ENCODE results near the gene BFSP2. TPM values are rescaled to one million over a fixed set of nuclear protein-coding genes. Genes with fewer than 3 reads are reported as not detected.

BFSP2 gene
- total and polyA plus RNA-seq, 2 of the 4 experiments (the other 2 are of a cell fraction), result not detected

GRCh38 chr3:133425898-133426297 lies 26.0 kb downstream of the BFSP2 start:
- H3K27me3 ChIP-seq (ENCODE audit: control insufficient read depth, insufficient read depth, low read length), result peaks cover 3% of the 10 kb centered on the region
- no peak overlapping the region for H3K14ac ChIP-seq (replicated peaks; ENCODE audit: low read depth, low read length)
- ChIA-PET POLR2A (ENCODE audit: unreplicated experiment) (no interaction called here), CTCF (no interaction called here)
- no peak overlapping the region for H4K5ac ChIP-seq (ENCODE audit: low read depth, low read length)
- peak overlapping the region; percentile 81 for H2AK9ac ChIP-seq (replicated peaks; ENCODE audit: low read depth, low read length, poor library complexity)
- no peaks in the 10 kb centered on the region for H3K79me1 ChIP-seq (ENCODE audit: low read depth in 1 of 2, low read length in 2 of 2)
- no peaks in the 10 kb centered on the region for H3K9me3 ChIP-seq (ENCODE audit: control insufficient read depth, insufficient read depth, low read length)
- no peak overlapping the region for H3K56ac ChIP-seq (ENCODE audit: extremely low read depth, insufficient read depth, low read length)
- H3K4me3 ChIP-seq (ENCODE audit: insufficient read depth, low read depth, low read length), result no peak overlapping the region
- H4K20me1 ChIP-seq (ENCODE audit: insufficient read depth, low read length), result no peaks in the 10 kb centered on the region
- no peak for ATAC-seq (ENCODE audit: low read depth)
- no CpG with 5 or more reads among the region's 3 CpGs for WGBS, 2 experiments (ENCODE audit: extremely low coverage in 2 of 2, insufficient read length in 1 of 2)
- DNase-seq, result no peak
- in situ Hi-C loops (cut with MboI; ENCODE audit: low sequenced_read_pairs) (loop anchor here (10.0 kb wide), 2 partner anchors 381 to 691 kb away; no protein-coding TSS in a partner anchor), intact Hi-C loops (cut with micrococcal nuclease) (no loop called here), dilution Hi-C loops (cut with HindIII; ENCODE audit: low sequenced_read_pairs, unreplicated experiment) (no loop called here)
- no peak overlapping the region for H3K9ac ChIP-seq (ENCODE audit: low read depth, low read length)
- H3K4me2 ChIP-seq (ENCODE audit: low read depth, low read length), result no peak overlapping the region
- no peak overlapping the region for H4K91ac ChIP-seq (ENCODE audit: insufficient read depth, low read depth, low read length)
- H2BK15ac ChIP-seq (ENCODE audit: low read depth, low read length), result no peak overlapping the region
- H3K18ac ChIP-seq (ENCODE audit: low read depth, low read length), result no peak overlapping the region
- H2AK5ac ChIP-seq (ENCODE audit: low read depth, low read length), result no peak overlapping the region
- H3K4me1 ChIP-seq (ENCODE audit: control insufficient read depth, insufficient read depth, low read length), result peaks cover 2% of the 10 kb centered on the region; the same call in 1 of the 2 replicates
- H4K8ac ChIP-seq (ENCODE audit: low read depth in 2 of 2, low read length in 2 of 2), result no peak overlapping the region
- peaks cover 2% of the 10 kb centered on the region; the same call in 1 of the 2 replicates for H3K9me1 ChIP-seq (ENCODE audit: insufficient read depth, low read length)
- H2AFZ ChIP-seq (replicated peaks; ENCODE audit: low read length, poor library complexity), result no peak overlapping the region
- no peak for TF ChIP-seq NFE2L2 (IDR thresholded peaks at IDR 0.05; ENCODE audit: low read depth, low read length)
- no peak for TF ChIP-seq SMC3 (IDR thresholded peaks at IDR 0.05; ENCODE audit: low read depth, low read length)
- no peak overlapping the region for H2BK5ac ChIP-seq (ENCODE audit: low read depth, low read length, poor library complexity, severe bottlenecking)
- no peak overlapping the region for H2BK120ac ChIP-seq (ENCODE audit: low read depth, low read length)
- H2BK20ac ChIP-seq (ENCODE audit: low read depth, low read length), result no peak overlapping the region
- H3K23ac ChIP-seq (ENCODE audit: low read depth, low read length), result no peak overlapping the region
- H3K4ac ChIP-seq (ENCODE audit: low read depth, low read length), result no peak overlapping the region
- BruUV-seq (replicated peaks), result no TSS peak
- no peak overlapping the region for H3K27ac ChIP-seq (ENCODE audit: insufficient read depth, low read length)
- no peaks in the 10 kb centered on the region for H3K36me3 ChIP-seq (ENCODE audit: control insufficient read depth, insufficient read depth, low read length)
